22Rv1 (cell line): ENCODE data around the gene POLE3.

Experiments
- ZFX ChIP-seq: fragments of 450-650 bp; IDR thresholded peaks from 2 replicates; pipeline ENCODE4 v1.6.1; 2017; ENCODE audit warnings: antibody characterized with exemption, borderline replicate concordance
- TF ChIP-seq, protein P1 (sequence below): fragments of 450-650 bp; IDR thresholded peaks from 2 replicates; pipeline ENCODE4 v1.5.1; 2017; ENCODE audit warnings: mild to moderate bottlenecking

DNA sequence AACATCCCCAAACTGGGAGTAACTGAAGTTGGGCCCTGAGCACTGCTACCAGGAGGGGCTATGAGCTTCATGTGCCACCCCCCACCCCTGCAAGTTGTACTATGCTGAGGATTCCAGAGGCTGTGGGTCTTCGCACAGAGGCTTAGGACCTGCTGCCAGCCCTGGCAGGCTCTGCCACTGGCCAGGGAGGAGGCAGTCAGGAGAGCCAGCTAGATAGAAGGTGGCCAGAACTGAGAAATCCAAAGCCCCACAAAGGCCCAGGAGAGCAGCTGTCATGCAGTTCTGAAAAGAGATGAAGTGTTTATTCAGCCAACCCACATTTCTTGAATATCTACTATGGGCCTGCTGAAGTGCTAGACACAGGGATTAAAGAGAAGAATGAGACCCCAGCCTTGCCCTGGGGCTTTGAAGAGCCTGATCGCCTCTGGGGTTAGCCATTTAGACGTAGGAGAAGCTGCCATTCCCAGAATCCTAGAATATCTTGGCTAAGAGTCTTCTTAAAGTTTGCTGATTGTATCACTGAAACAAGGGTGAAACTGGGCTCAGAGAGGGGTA, 10.8 kb downstream of the POLE3 start:
- TF ChIP-seq, protein P1, sequence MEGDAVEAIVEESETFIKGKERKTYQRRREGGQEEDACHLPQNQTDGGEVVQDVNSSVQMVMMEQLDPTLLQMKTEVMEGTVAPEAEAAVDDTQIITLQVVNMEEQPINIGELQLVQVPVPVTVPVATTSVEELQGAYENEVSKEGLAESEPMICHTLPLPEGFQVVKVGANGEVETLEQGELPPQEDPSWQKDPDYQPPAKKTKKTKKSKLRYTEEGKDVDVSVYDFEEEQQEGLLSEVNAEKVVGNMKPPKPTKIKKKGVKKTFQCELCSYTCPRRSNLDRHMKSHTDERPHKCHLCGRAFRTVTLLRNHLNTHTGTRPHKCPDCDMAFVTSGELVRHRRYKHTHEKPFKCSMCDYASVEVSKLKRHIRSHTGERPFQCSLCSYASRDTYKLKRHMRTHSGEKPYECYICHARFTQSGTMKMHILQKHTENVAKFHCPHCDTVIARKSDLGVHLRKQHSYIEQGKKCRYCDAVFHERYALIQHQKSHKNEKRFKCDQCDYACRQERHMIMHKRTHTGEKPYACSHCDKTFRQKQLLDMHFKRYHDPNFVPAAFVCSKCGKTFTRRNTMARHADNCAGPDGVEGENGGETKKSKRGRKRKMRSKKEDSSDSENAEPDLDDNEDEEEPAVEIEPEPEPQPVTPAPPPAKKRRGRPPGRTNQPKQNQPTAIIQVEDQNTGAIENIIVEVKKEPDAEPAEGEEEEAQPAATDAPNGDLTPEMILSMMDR, result no peak
- no peak for TF ChIP-seq ZFX
